Uterus (tissue), 4 donors: ENCODE measurements around the gene SLC25A52. TPM values are rescaled to one million over a fixed set of nuclear protein-coding genes. Genes with fewer than 3 reads are reported as not detected.
"Not testable (repeated sequence)": the region's sequence is repeated elsewhere in the genome, so short reads cannot be mapped to it uniquely, and the experiment has no call there.

Source experiments
- DNase-seq, 2 donors: peaks; one replicate each; pipeline ENCODE4 v3.0.0-alpha.2; 2019 to 2020
- H3K27ac ChIP-seq, 2 donors: fragments of 200-600 bp; sonication (generic); 1 replicate in 1 of 2; 2 replicates in 1 of 2; pipeline ENCODE4 v1.5.1; 2016 to 2018
- H3K27me3 ChIP-seq, 2 donors: fragments of 200-600 bp; sonication (generic); one replicate each; pipeline ENCODE4 v1.5.1; 2018 to 2019; ENCODE audit warnings: control low read depth in 1 of 2
- H3K36me3 ChIP-seq, 2 donors: fragments of 200-600 bp; sonication (generic); one replicate each; pipeline ENCODE4 v1.5.1; 2019; ENCODE audit warnings: control low read depth in 1 of 2
- H3K4me1 ChIP-seq, 2 donors: fragments of 200-600 bp; sonication (generic); one replicate each; pipeline ENCODE4 v1.5.1; 2018 to 2019; ENCODE audit warnings: control low read depth in 1 of 2
- H3K4me3 ChIP-seq, 2 donors: fragments of 200-600 bp; sonication (generic); 1 replicate in 1 of 2; 2 replicates in 1 of 2; pipeline ENCODE4 v1.5.1; 2018 to 2019; ENCODE audit warnings: mild to moderate bottlenecking in 1 of 2
- H3K9me3 ChIP-seq, 2 donors: fragments of 200-600 bp; sonication (generic); one replicate each; pipeline ENCODE4 v1.5.1; 2019; ENCODE audit warnings: control low read depth in 1 of 2
- POLR2A ChIP-seq, 2 donors: fragments of 450-650 bp; IDR thresholded peaks; one replicate each; pipeline ENCODE4 v1.6.1; 2016; ENCODE audit warnings: antibody characterized with exemption in 2 of 2, mild to moderate bottlenecking in 1 of 2, moderate library complexity in 1 of 2
- intact Hi-C: fragments of 100-400 bp; cut with DNase I; formaldehyde crosslinking; loops from one replicate; pipeline ENCODE4 v1.15.1; 2023; ENCODE audit warnings: low total_unique reads
- total RNA-seq, 4 donors: library from RNA; depleted of rRNA in 3 of 4; stranded (reverse); fragments of >200 nt in 3 of 4; gene quantifications; one replicate each; pipeline versions ENCODE4 v1.1.0 to v1.2.4, GENCODE V29; 2014 to 2023
- TF ChIP-seq, protein P1 (sequence below), 4 experiments: fragments of 200-600 bp in 2 of 4; fragments of 450-650 bp in 2 of 4; sonication (generic) in 2 of 4; IDR thresholded peaks; one replicate each; pipeline ENCODE4 v1.5.1; 2016 to 2019; ENCODE audit warnings: antibody characterized with exemption in 4 of 4, mild to moderate bottlenecking in 2 of 4, moderate library complexity in 1 of 4
- donor health status: DM: yes; HTN: yes; CAD: no.

The SLC25A52 gene
- total RNA-seq, 4 donors from 2014 or later, result not detected

DNA sequence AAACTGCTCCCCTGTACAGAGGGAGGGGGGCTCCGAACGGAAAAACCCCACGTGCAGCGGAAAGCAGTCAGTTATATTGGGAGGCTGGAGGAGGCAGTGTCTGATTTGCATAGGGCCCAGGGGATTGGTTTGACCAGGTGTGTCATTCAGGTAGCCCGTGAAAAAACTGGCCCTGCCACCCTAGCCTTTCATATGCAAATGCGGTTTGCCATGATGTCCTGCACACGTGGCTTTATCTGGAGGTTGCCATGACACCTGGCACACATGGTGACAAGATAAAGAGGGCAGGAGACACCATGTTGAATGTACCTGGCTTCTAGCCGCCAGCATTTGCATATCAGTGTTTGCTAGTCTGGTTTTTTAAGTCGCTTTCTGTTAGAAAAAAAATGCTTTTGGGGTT lies 20.5 kb downstream of the SLC25A52 start:
- Histone ChIP-seq H3K27me3 (no peaks in the 10 kb centered on the region), H3K4me3 (no peak overlapping the region), H3K27ac (no peak overlapping the region), H3K36me3 (no peaks in the 10 kb centered on the region), H3K9me3 (no peaks in the 10 kb centered on the region), H3K4me1 (no peaks in the 10 kb centered on the region)
- intact Hi-C loops, result no loop called here
- no peak for DNase-seq
- TF ChIP-seq, protein P1, sequence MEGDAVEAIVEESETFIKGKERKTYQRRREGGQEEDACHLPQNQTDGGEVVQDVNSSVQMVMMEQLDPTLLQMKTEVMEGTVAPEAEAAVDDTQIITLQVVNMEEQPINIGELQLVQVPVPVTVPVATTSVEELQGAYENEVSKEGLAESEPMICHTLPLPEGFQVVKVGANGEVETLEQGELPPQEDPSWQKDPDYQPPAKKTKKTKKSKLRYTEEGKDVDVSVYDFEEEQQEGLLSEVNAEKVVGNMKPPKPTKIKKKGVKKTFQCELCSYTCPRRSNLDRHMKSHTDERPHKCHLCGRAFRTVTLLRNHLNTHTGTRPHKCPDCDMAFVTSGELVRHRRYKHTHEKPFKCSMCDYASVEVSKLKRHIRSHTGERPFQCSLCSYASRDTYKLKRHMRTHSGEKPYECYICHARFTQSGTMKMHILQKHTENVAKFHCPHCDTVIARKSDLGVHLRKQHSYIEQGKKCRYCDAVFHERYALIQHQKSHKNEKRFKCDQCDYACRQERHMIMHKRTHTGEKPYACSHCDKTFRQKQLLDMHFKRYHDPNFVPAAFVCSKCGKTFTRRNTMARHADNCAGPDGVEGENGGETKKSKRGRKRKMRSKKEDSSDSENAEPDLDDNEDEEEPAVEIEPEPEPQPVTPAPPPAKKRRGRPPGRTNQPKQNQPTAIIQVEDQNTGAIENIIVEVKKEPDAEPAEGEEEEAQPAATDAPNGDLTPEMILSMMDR (IDR thresholded peaks at IDR 0.05), result no peak

DNA sequence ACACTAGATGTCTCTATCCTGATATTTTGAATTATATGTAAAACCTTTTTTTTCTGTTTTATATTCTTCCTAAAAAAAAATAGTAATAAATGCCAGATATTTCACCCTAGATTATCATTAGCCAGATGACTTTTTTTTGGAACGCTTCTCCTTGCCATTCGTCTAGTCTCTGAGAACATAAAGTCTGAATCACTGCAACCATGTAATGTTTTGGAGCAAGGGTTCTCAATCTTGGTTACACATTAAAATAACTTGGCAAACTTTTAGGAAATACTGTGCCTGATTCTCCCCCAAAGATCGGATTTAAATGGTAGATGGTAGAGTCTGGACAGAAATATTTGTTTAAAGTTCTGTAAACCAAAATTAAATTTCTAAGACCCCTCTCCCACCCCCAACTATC lies 21.0 kb downstream of the SLC25A52 start:
- intact Hi-C loops, result no loop called here

DNA sequence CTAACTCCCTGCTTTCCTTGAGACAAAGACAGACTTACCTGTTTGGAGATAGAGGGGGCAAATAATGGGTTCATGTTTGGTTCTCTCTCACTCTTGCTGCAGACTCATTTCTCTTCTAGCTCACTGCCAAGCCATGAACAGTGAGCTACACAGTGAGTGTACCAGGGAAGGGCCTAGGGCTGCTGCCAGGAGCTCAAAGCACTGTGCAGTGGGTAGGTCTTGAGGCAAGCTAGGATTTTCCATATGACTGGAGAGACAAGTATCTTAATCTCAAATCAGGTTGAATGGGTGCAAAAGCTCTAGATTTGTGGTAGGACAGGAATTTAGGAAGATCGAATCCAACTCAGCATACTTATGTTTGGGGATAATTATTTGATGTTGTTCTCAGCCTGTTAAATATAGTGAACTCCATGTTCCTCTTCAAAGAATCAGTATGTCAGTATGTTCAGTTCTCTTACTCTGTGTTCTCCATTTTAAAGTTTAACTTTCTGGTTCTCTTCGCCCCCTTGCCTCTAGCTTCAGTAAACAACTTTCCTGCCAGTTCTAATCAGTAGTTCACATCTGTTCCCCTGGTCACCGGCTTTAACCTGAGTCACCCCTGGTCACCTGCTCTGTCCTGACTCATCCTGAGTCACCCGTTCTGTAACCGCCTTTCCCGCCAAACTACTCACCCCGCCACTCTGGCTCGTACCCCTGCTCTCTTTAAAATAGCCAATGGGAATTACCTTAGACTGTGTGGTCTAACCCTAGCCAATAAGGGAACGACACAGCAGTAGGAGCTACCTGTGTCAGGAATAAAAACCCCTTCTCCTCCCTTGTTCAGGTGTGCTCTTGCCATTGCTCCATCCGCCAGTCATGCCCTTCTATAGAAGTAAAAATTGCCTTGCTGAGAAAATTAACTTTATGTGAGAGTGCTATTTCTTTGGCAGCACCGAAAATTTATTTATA lies 21.9 kb downstream of the SLC25A52 start:
- H3K27me3 ChIP-seq, result no peaks in the 10 kb centered on the region
- no peak overlapping the region for H3K27ac ChIP-seq
- TF ChIP-seq, protein P1 (IDR thresholded peaks at IDR 0.05), result no peak
- TF ChIP-seq POLR2A (IDR thresholded peaks at IDR 0.05), result no peak
- no peak overlapping the region for H3K4me3 ChIP-seq
- H3K36me3 ChIP-seq, result no peaks in the 10 kb centered on the region
- no peaks in the 10 kb centered on the region for H3K9me3 ChIP-seq
- DNase-seq, result no peak
- no peaks in the 10 kb centered on the region for H3K4me1 ChIP-seq
- intact Hi-C loops, result no loop called here

More for the DNA sequence above, 21.0 kb downstream of the SLC25A52 start:
- Histone ChIP-seq H3K9me3 (no peaks in the 10 kb centered on the region), H3K27ac (no peak overlapping the region), H3K36me3 (no peaks in the 10 kb centered on the region), H3K27me3 (no peaks in the 10 kb centered on the region), H3K4me1 (no peaks in the 10 kb centered on the region), H3K4me3 (no peak overlapping the region)
- TF ChIP-seq, protein P1 (IDR thresholded peaks at IDR 0.05), result no peak
- TF ChIP-seq POLR2A (IDR thresholded peaks at IDR 0.05), result no peak
- DNase-seq, result no peak

DNA sequence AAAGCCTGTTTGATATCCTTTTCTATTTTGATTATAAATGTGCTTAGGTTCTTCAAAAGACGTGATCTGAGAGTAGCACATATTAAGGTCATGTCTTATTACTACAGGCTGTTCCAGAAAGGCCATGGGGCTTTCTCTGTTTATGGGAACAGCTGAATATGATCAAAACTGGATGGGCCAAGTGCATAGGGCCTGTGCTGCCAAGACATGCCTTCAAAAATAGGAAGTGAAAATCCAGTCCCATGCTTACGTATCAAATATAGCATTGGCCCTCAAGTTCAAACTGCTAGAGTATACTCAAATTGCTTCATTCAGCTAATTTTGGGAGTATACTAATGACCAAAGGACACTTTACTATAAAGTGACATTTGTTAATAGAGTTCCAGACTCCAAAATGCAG lies 24.1 kb downstream of the SLC25A52 start:
- intact Hi-C loops, result no loop called here

DNA sequence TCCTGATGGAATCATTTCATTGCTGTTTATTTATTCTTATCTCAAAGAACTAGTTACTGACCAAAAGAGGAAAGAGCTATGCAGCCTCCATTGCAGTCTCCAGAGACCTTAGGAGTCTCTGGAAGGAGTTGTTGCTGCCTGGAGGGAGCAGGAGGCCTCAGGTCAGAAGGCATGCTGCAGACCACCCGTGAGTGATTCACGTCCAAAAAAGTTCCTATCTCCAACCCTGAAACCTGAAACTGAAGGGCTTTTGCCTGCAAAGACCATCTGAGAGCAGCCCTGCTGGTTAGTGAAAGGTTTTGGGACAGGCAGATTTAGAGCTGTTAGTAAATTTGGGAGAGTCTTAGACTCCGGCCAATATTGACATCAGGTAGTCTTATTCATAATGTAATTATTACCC lies 29.1 kb downstream of the SLC25A52 start:
- H3K9me3 ChIP-seq, result no peaks in the 10 kb centered on the region
- no peak for DNase-seq
- intact Hi-C loops, result no loop called here

More for the DNA sequence above, 24.1 kb downstream of the SLC25A52 start:
- Histone ChIP-seq H3K4me3 (no peak overlapping the region), H3K36me3 (no peaks in the 10 kb centered on the region), H3K9me3 (no peaks in the 10 kb centered on the region), H3K4me1 (no peaks in the 10 kb centered on the region), H3K27ac (no peak overlapping the region), H3K27me3 (no peaks in the 10 kb centered on the region)
- TF ChIP-seq POLR2A (IDR thresholded peaks at IDR 0.05), result no peak
- TF ChIP-seq, protein P1 (IDR thresholded peaks at IDR 0.05), result no peak
- DNase-seq, result no peak

DNA sequence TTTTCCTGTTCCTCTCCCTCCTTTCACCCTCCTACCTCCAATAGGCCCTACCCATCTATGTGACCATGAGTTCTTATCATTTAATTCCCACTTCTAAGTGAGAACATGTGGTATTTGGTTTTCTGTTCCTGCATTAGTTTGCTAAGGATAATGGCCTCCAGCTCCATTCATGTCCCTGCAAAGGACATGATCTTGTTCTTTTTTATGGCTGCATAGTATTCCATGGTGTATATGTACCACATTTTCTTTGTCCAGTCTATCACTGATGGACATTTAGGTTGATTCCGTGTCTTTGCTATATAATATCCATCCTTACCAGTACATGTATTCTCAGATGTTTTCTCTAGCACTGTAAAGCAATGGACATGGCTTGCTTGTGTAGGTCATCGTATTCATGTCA lies 31.5 kb downstream of the SLC25A52 start:
- intact Hi-C loops, H3K9me3 ChIP-seq, H3K27ac ChIP-seq, H3K27me3 ChIP-seq, H3K4me1 ChIP-seq, DNase-seq, H3K4me3 ChIP-seq, H3K36me3 ChIP-seq: not testable (repeated sequence)

More for the DNA sequence above, 29.1 kb downstream of the SLC25A52 start:
- Histone ChIP-seq H3K4me1 (no peaks in the 10 kb centered on the region), H3K4me3 (no peak overlapping the region), H3K36me3 (no peaks in the 10 kb centered on the region), H3K27ac (no peak overlapping the region), H3K27me3 (no peaks in the 10 kb centered on the region)
- TF ChIP-seq, protein P1 (IDR thresholded peaks at IDR 0.05), result no peak
- no peak for TF ChIP-seq POLR2A (IDR thresholded peaks at IDR 0.05)
